K562 treated with DMSO at 1 percent for 48 hours (cell line): Measurements from ENCODE around the gene GPR39. TPM values are rescaled to one million over a fixed set of nuclear protein-coding genes. Genes with fewer than 3 reads are reported as not detected.

ENCODE experiments used
- total RNA-seq: library from RNA; unstranded; fragments of 300-600 nt; gene quantifications from 2 replicates; pipeline ENCODE4 v1.2.3, GENCODE V29; 2022; ENCODE audit warnings: low replicate concordance; ENCODE audit errors: extremely low read depth

GPR39 gene
- total RNA-seq: not detected in 2 replicates

DNA sequence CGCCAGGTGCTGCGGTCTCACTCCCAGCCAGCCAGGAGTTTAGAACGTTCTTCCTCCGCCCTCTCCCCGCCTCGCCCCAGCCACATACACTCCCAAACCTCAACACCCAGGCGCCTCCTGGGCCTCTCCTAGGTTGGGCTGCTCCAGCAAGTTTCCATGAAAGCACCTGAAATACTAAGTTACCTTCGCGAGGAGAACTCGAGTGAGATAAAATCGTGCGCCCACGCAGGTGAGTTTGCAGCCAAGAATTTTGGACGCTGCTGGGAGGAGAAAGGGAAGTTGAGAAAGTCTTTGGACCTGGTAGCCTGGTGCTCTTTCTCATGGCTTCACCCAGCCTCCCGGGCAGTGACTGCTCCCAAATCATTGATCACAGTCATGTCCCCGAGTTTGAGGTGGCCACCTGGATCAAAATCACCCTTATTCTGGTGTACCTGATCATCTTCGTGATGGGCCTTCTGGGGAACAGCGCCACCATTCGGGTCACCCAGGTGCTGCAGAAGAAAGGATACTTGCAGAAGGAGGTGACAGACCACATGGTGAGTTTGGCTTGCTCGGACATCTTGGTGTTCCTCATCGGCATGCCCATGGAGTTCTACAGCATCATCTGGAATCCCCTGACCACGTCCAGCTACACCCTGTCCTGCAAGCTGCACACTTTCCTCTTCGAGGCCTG, at the start of gene GPR39:
Gene GPR39 (plus strand): TSS at position 83 of the 673 bp plus-strand sequence.

DNA sequence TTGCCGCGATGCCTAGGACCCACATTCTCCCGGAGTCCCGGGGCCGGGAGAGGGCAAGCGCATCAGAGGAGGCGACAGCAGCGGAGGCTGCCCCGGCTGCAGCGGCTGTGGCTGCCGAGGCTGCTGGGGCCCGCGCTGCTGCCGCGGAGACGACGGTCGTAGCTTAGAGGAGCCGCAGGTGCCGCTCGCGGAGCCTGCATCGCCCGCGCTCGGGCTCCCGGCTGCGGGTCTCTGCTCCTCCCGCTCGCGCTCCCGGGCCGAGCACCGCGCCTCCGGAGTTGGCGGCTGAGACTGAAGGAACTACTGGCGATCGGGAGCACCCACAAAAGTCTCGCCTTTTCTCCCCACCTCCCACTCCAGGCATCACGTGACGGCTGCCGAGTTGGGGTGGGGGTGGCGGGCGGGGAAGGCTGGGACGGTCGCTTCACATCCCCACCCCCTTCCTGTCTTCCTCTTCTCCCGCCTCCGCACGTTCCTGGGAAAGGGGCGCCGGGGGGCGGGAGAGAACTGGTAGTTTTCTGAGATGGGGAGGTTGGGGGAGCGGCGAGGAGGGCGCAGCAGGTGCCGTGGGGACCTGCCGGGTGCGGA, 253.4 kb downstream of the GPR39 start, which contains the start of gene LYPD1:
Gene LYPD1 (minus strand): TSS at position 298 of the 588 bp plus-strand sequence. CDS start 273 bp downstream, at position 25.

